ENCODE data around the gene ARHGAP25.

GRCh38 chr2:68779595-68779994, 45.0 kb downstream of the ARHGAP25 start:
- TF ChIP-seq CTCF (IDR thresholded peaks at IDR 0.05) (no peak), EZH2 (IDR thresholded peaks at IDR 0.05) (no peak)
